Sigmoid colon (tissue), 7 donors: ENCODE results near the gene PYDC1. TPM values are rescaled to one million over a fixed set of nuclear protein-coding genes. Genes with fewer than 3 reads are reported as not detected.

Experiments used
- DNase-seq: peaks from one replicate; pipeline ENCODE4 v3.0.0-alpha.2; 2019
- H3K27ac ChIP-seq, 4 donors: fragments of 200-600 bp; sonication (generic); one replicate each; pipeline ENCODE4 v1.5.1; 2016 to 2019; ENCODE audit warnings: mild to moderate bottlenecking in 1 of 4
- H3K27me3 ChIP-seq, 3 donors: fragments of 200-600 bp; sonication (generic); one replicate each; pipeline ENCODE4 v1.5.1; 2019; ENCODE audit warnings: mild to moderate bottlenecking in 1 of 3
- H3K36me3 ChIP-seq, 4 donors: fragments of 200-600 bp; sonication (generic); one replicate each; pipeline ENCODE4 v1.5.1; 2016 to 2019
- H3K4me1 ChIP-seq, 4 donors: fragments of 200-600 bp; sonication (generic); one replicate each; pipeline ENCODE4 v1.5.1; 2017 to 2019
- H3K4me3 ChIP-seq, 4 donors: fragments of 200-600 bp; sonication (generic); one replicate each; pipeline ENCODE4 v1.5.1; 2017 to 2019; ENCODE audit warnings: mild to moderate bottlenecking in 2 of 4, moderate library complexity in 1 of 4
- H3K9me3 ChIP-seq, 4 donors: fragments of 200-600 bp in 3 of 4; sonication (generic) in 3 of 4; one replicate each; pipeline versions ENCODE4 v1.5.1 to v1.6.1; 2013 to 2019
- CTCF ChIP-seq, 4 experiments: fragments of 450-650 bp in 3 of 4; fragments of 200-600 bp in 1 of 4; IDR thresholded peaks; one replicate each; pipeline ENCODE4 v1.5.1; 2016 to 2019; ENCODE audit warnings: antibody characterized with exemption in 4 of 4, mild to moderate bottlenecking in 3 of 4, moderate library complexity in 2 of 4
- EP300 ChIP-seq, 4 donors: sonication (generic); formaldehyde crosslinking; IDR thresholded peaks; one replicate each; pipeline ENCODE4 v1.6.1; 2017; ENCODE audit warnings: antibody characterized with exemption in 4 of 4
- POLR2A ChIP-seq, 2 donors: fragments of 450-650 bp; IDR thresholded peaks; one replicate each; pipeline ENCODE4 v1.6.1; 2016; ENCODE audit warnings: antibody characterized with exemption in 2 of 2, mild to moderate bottlenecking in 2 of 2, moderate library complexity in 2 of 2
- POLR2AphosphoS5 ChIP-seq, 4 donors: sonication (generic); formaldehyde crosslinking; IDR thresholded peaks; one replicate each; pipeline ENCODE4 v1.6.1; 2017; ENCODE audit warnings: antibody characterized with exemption in 4 of 4
- WGBS, 2 donors: extraction: QIAGEN DNeasy Blood & Tissue Kit; methylation state at CpG; one replicate each; pipeline ENCODE4 v1.1.7; 2013; 5-methylcytosine and 5-hydroxymethylcytosine counted together
- intact Hi-C: fragments of 100-400 bp; cut with DNase I; formaldehyde crosslinking; loops from one replicate; pipeline ENCODE4 v1.15.1; 2023
- polyA plus RNA-seq, 3 donors: library from polyadenylated mRNA; stranded (reverse); fragments of 200-250 nt; gene quantifications; one replicate each; pipeline ENCODE4 v1.2.3, GENCODE V29; 2013
- total RNA-seq, 4 donors: library from RNA; depleted of rRNA; stranded (reverse); fragments of >200 nt; gene quantifications; one replicate each; pipeline ENCODE4 v1.1.0, GENCODE V29; 2016
- donor health status: healthy with polysubstance abuse.
- donor health status: Bipolar disorder and iron deficiency.
- donor health status: healthy.

PYDC1 gene
- total and polyA plus RNA-seq, 7 donors: 0.16 TPM; not detected in 6

GRCh38 chr16:31213342-31213741 lies 3.6 kb downstream of the PYDC1 start:
- no peaks in the 10 kb centered on the region for H3K9me3 ChIP-seq
- no peak for DNase-seq
- TF ChIP-seq POLR2A (IDR thresholded peaks at IDR 0.05) (no peak), POLR2AphosphoS5 (IDR thresholded peaks at IDR 0.05) (no peak), EP300 (IDR thresholded peaks at IDR 0.05) (no peak), CTCF (IDR thresholded peaks at IDR 0.05) (no peak)
- 93 to 99% methylated on average over 1 of the region's 1 CpG for WGBS, 2 donors
- H3K4me3 ChIP-seq: no peak overlapping the region
- H3K4me1 ChIP-seq: peaks cover 0 to 29% (median 27%) of the 10 kb centered on the region in 4 donors
- H3K27me3 ChIP-seq: peaks cover 31 to 50% (median 39%) of the 10 kb centered on the region in 3 donors
- intact Hi-C loops: no loop called here
- no peaks in the 10 kb centered on the region for H3K36me3 ChIP-seq
- no peak overlapping the region for H3K27ac ChIP-seq

- no peak for DNase-seq
- Histone ChIP-seq H3K36me3 (no peaks in the 10 kb centered on the region), H3K27me3 (peaks cover 0 to 14% (median 3%) of the 10 kb centered on the region in 3 donors), H3K9me3 (no peaks in the 10 kb centered on the region), H3K27ac (no peak overlapping the region), H3K4me3 (no peak overlapping the region), H3K4me1 (peaks cover 0 to 13% (median 12%) of the 10 kb centered on the region in 4 donors)
- intact Hi-C loops: no loop called here
- TF ChIP-seq POLR2AphosphoS5 (IDR thresholded peaks at IDR 0.05) (no peak), CTCF (IDR thresholded peaks at IDR 0.05) (no peak), POLR2A (IDR thresholded peaks at IDR 0.05) (no peak), EP300 (IDR thresholded peaks at IDR 0.05) (no peak)
- 35 to 71% methylated on average over 6 of the region's 6 CpGs for WGBS, 2 donors
Observed at GRCh38 chr16:31206776-31207175, 10.2 kb downstream of the PYDC1 start.

GRCh38 chr16:31204871-31205666 lies 11.9 kb downstream of the PYDC1 start:
- H3K27ac ChIP-seq: no peak overlapping the region
- intact Hi-C loops: no loop called here
- WGBS, 2 donors: 92 to 93% methylated on average over 9 of the region's 9 CpGs

More at GRCh38 chr16:31204871-31205666, 11.9 kb downstream of the PYDC1 start:
- no peak overlapping the region for H3K4me3 ChIP-seq
- H3K36me3 ChIP-seq: no peaks in the 10 kb centered on the region
- no peak for TF ChIP-seq CTCF (IDR thresholded peaks at IDR 0.05)
- TF ChIP-seq POLR2A (IDR thresholded peaks at IDR 0.05): no peak
- no peak for TF ChIP-seq EP300 (IDR thresholded peaks at IDR 0.05)
- no peak for TF ChIP-seq POLR2AphosphoS5 (IDR thresholded peaks at IDR 0.05)
- DNase-seq: no peak
- H3K4me1 ChIP-seq: peaks cover 0 to 26% (median 19%) of the 10 kb centered on the region in 4 donors
- H3K9me3 ChIP-seq: no peaks in the 10 kb centered on the region
- peaks cover 0 to 20% (median 7%) of the 10 kb centered on the region in 3 donors for H3K27me3 ChIP-seq
